Neural crest cell (in vitro differentiated cells): Measurements from ENCODE around the gene PRAMEF20. TPM values are rescaled to one million over a fixed set of nuclear protein-coding genes. Genes with fewer than 3 reads are reported as not detected.
"Not testable (repeated sequence)": the region's sequence is repeated elsewhere in the genome, so short reads cannot be mapped to it uniquely, and the experiment has no call there.

Experiments
- DNase-seq: peaks from one replicate; pipeline ENCODE4 v3.0.0; 2021; ENCODE audit warnings: low read depth, mixed read lengths, low spot score
- H3K27ac Mint-ChIP-seq: one replicate; pipeline ENCODE4 v1.8.0; 2021; ENCODE audit warnings: mild to moderate bottlenecking, mixed read lengths; ENCODE audit not compliant: unreplicated experiment
- H3K27me3 Mint-ChIP-seq: 2 replicates; pipeline ENCODE4 v1.8.0; 2021; ENCODE audit warnings: low read depth, mild to moderate bottlenecking, mixed read lengths
- H3K36me3 Mint-ChIP-seq: 2 replicates; pipeline ENCODE4 v1.8.0; 2021; ENCODE audit warnings: low read depth, mild to moderate bottlenecking, mixed read lengths
- H3K4me1 Mint-ChIP-seq: 2 replicates; pipeline ENCODE4 v1.8.0; 2021; ENCODE audit warnings: mixed read lengths
- H3K4me3 Mint-ChIP-seq: one replicate; pipeline ENCODE4 v1.8.0; 2021; ENCODE audit warnings: mild to moderate bottlenecking, mixed read lengths
- H3K9me3 Mint-ChIP-seq: 2 replicates; pipeline ENCODE4 v1.8.0; 2021; ENCODE audit warnings: mixed read lengths
- total RNA-seq: library from RNA; stranded (reverse); gene quantifications from 2 replicates; pipeline ENCODE4 v1.2.1, GENCODE V29; 2021
- TF ChIP-seq, protein P1 (sequence below): fragments of 200-600 bp; sonication (generic); conservative IDR thresholded peaks from 2 replicates; pipeline ENCODE4 v1.5.0; 2021; ENCODE audit warnings: antibody characterized with exemption, mild to moderate bottlenecking

The PRAMEF20 gene
- total RNA-seq, 1 donor from 2014 or later = not detected

DNA sequence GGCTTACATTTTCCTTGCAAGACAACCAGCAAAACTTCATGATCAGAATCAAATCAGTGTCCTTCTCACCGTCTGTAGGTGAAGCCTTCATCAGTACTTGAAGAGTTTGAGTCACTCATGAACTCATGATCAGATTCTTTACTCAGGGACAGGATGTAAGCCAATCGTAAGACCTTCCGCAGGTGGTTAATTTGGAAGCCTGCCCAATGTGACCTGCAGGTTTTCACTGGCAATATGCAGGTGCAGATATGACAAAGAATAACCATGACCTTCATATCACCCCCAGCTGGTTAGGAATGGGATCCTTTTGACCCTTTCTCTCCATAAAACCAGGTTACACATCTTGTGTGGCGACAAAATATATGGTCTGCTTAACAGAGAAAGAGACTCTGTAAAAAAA lies 2.4 kb upstream of the PRAMEF20 start:
- Mint-ChIP-seq H3K27ac (no peak overlapping the region), H3K4me3 (no peak overlapping the region), H3K4me1 (no peaks in the 10 kb centered on the region), H3K27me3 (peaks cover 5% of the 10 kb centered on the region), H3K36me3 (no peaks in the 10 kb centered on the region), H3K9me3 (peaks cover 3% of the 10 kb centered on the region)
- DNase-seq = no peak
- TF ChIP-seq, protein P1, sequence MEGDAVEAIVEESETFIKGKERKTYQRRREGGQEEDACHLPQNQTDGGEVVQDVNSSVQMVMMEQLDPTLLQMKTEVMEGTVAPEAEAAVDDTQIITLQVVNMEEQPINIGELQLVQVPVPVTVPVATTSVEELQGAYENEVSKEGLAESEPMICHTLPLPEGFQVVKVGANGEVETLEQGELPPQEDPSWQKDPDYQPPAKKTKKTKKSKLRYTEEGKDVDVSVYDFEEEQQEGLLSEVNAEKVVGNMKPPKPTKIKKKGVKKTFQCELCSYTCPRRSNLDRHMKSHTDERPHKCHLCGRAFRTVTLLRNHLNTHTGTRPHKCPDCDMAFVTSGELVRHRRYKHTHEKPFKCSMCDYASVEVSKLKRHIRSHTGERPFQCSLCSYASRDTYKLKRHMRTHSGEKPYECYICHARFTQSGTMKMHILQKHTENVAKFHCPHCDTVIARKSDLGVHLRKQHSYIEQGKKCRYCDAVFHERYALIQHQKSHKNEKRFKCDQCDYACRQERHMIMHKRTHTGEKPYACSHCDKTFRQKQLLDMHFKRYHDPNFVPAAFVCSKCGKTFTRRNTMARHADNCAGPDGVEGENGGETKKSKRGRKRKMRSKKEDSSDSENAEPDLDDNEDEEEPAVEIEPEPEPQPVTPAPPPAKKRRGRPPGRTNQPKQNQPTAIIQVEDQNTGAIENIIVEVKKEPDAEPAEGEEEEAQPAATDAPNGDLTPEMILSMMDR = no peak

DNA sequence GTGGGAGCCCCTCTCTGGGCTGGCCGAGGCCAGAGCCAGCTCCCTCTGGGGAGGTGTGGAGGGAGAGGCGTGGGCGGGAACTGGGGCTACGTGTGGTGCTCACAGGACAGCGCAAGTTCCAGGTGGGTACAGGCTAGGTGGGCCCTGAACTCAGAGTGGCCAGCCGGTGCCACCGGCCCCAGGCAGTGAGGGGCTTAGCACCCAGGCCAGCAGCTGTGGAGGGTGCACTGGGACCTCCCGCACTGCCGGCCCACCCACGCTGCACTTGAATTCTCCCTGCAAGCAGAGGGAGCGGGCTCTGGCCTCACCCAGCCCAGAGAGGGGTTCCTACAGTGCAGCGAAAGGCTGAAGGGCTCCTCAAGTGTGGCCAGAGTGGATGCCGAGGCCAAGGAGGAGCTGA lies 20.2 kb downstream of the PRAMEF20 start:
- H3K4me3 Mint-ChIP-seq = no peak overlapping the region
- H3K27ac Mint-ChIP-seq = no peak overlapping the region
- H3K9me3 Mint-ChIP-seq = no peaks in the 10 kb centered on the region
- no peak for DNase-seq
- H3K27me3 Mint-ChIP-seq = no peaks in the 10 kb centered on the region
- TF ChIP-seq, protein P1 = no peak
- H3K36me3 Mint-ChIP-seq = no peaks in the 10 kb centered on the region
- H3K4me1 Mint-ChIP-seq = no peaks in the 10 kb centered on the region

DNA sequence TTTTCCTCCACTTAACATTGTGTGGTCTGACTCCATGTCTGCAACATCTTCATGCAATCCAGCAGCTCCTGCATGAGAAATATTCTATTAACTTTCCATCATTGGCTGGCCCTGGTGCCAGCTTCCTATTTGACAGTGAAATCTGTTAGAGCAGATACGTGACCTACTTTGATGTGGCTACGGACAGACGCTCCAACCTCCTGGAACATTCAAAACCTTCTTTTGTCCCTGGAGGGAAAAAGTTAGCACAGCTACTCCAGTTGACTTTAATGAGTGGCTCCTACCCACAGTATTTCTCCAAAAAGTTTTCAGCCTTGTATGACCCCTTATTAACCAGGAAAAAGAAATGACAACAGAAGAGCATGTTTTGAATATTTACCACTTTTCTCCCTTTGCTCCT lies 22.0 kb downstream of the PRAMEF20 start:
- no peak for DNase-seq
- Mint-ChIP-seq H3K36me3 (no peaks in the 10 kb centered on the region), H3K27ac (no peak overlapping the region), H3K4me1 (no peaks in the 10 kb centered on the region), H3K4me3 (no peak overlapping the region), H3K9me3 (no peaks in the 10 kb centered on the region), H3K27me3 (no peaks in the 10 kb centered on the region)
- TF ChIP-seq, protein P1 = no peak

DNA sequence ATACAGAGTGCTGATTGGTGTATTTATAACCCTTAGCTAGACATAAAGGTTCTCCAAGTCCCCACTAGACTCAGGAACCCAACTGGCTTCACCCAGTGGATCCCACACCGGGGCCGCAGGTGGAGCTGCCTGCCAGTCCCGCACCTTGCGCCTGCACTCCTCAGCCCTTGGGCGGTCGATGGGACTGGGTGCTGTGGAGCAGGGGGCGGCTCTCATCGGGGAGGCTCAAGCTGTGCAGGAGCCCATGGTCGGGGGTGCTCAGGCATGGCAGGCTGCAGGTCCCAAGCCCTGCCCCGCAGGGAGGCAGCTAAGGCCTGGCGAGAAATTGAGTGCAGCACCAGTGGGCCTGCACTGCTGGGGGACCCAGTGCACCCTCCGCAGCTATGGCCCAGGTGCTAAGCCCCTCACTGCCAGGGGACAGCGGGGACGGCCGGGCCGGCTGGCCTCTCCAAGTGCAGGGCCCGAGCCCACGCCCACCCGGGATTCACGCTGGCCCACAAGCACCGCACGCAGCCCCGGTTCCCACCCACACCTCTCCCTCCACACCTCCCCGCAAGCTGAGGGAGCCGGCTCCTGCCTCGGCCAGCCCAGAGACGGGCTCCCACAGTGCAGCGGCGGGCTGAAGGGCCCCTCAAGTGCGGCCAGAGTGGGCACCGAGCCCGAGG lies 23.6 kb downstream of the PRAMEF20 start:
- H3K4me3 Mint-ChIP-seq, H3K36me3 Mint-ChIP-seq, DNase-seq, H3K9me3 Mint-ChIP-seq, H3K27ac Mint-ChIP-seq, H3K4me1 Mint-ChIP-seq: not testable (repeated sequence)
- H3K27me3 Mint-ChIP-seq = peaks cover 13% of the 10 kb centered on the region

DNA sequence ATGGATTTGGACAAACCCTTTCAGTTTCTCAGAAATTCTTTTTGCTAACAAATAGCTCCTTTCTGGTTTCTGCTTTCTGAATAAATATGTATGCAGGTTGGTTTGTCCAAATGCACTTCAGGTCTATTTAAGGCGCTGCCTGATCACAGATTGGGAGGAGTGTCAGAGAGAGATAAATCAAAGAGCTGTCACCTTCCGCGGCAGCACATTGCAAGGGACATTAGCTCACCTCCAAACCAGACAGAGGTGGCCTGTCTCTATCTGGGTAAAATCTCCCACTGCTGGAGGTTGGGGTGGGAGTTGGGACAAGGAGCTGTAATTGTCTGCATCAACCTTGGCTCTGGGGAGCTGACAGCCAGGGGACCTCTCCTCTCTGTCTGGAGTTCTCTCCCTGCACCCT lies 25.2 kb downstream of the PRAMEF20 start:
- no peak for DNase-seq
- no peaks in the 10 kb centered on the region for H3K36me3 Mint-ChIP-seq
- H3K27me3 Mint-ChIP-seq = peaks cover 13% of the 10 kb centered on the region
- TF ChIP-seq, protein P1 = no peak
- no peak overlapping the region for H3K27ac Mint-ChIP-seq
- H3K4me3 Mint-ChIP-seq = no peak overlapping the region
- no peaks in the 10 kb centered on the region for H3K4me1 Mint-ChIP-seq
- peaks cover 3% of the 10 kb centered on the region for H3K9me3 Mint-ChIP-seq

DNA sequence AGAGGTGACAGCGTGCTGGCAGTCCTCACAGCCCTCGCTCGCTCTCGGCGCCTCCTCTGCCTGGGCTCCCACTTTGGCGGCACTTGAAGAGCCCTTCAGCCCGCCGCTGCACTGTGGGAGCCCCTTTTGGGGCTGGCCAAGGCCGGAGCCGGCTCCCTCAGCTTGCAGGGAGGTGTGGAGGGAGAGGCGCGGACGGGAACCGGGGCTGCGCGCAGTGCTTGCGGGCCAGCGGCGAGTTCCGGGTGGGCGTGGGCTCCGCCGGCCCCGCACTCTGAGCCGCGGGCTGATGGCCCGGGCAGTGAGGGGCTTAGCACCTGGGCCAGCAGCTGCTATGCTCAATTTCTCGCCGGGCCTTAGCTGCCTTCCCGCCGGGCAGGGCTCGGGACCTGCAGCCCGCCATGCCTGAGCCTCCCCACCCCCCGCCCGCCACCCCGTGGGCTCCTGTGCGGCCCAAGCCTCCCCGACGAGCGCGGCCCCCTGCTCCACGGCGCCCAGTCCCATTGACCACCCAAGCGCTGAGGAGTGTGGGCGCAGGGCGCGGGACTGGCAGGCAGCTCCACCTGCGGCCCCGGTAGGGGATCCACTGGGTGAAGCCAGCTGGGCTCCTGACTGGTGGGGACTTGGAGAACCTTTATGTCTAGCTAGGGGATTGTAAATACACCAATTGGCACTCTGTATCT lies 29.0 kb downstream of the PRAMEF20 start:
- H3K4me3 Mint-ChIP-seq, DNase-seq, H3K4me1 Mint-ChIP-seq, H3K36me3 Mint-ChIP-seq, H3K9me3 Mint-ChIP-seq, H3K27ac Mint-ChIP-seq: not testable (repeated sequence)
- peaks cover 13% of the 10 kb centered on the region for H3K27me3 Mint-ChIP-seq
